NCI-H69 (cell line): Measurements from ENCODE around the gene ZC3H18.
"Not testable (repeated sequence)": the region's sequence is repeated elsewhere in the genome, so short reads cannot be mapped to it uniquely, and the experiment has no call there.

ENCODE experiments used
- DNase-seq: peaks from one replicate; lab custom pipeline; 2025; lab: John Stamatoyannopoulos, UW

Gene ZC3H18

DNA sequence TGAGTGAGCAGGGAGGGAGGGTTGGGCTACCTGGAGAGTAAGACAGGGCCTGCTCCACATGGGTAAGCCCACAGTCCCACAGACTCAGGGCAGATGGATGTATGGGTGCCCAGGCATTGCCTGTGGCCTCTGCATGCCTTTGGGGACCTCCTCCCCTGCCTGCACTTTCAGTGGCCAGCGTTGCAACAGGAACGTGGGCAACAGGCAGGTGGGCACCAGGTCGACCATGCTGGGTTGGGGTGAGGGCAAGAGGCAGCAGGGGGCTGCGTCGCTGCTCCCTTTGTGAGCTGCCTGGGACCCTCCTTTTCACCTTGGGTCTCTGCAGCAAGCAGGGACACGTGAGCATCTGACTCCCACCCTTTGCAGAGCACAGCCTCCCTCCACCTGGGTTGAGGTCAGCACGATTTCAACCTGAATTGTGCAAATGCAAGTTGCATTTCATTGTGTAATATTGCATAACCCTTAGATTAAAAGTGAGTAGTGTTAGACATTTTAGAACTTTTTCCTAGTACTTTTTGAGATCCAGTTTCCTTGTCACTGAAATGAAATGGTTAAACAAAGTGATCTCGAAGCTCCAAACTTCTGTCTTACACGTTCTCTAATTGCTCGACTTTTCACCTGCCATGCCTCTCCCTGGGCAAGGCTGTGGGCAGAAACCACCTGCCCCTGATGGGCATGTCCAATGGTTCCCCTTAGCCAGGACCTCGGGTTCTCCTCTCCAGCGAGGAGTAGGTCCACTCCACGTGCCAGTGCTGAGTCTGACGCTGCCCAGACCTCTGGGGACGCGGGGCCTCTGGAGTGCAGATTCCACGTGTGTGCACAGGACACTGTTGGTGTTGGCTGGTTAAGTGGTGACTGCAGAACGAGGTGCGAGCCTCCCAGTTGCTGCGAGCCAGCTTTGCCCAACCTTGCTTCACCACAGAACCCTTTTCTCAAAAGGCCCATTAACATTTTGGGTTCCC lies 35.3 kb downstream of the ZC3H18 start:
- DNase-seq: no peak

DNA sequence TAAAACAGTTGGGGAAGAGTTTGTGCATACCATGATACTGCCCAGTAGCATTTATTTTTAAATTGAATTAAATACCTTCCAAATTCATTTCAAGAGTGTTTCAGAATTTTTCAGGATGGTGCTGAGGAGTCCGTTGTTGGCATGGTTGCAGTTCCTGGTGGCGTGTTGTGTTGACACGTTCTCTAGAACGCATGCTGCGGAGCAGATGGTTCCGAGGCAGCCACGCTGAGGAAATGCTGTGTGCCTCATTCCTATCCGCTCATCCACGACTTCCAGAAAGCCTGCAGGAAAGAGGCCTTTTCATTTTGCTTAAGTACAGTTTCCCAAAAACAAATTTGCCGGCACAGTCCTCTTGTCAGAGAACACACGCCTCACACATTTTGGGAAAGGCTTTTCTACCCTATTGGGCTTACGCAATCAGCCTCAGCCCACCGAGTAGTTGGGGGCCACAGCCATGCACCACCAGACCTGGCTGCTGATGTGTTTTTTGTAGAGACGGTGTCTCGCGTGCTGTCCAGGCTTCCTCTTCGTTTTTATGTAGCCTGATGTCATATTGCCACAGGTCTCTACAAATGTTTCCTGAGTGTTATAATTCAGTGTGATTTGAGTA lies 36.0 kb downstream of the ZC3H18 start:
- no peak for DNase-seq

- DNase-seq: no peak
Measured at GRCh38 chr16:88608076-88608475, 37.9 kb downstream of the ZC3H18 start.

- DNase-seq: not testable (repeated sequence)
Measured at GRCh38 chr16:88609426-88609825, 39.2 kb downstream of the ZC3H18 start.

DNA sequence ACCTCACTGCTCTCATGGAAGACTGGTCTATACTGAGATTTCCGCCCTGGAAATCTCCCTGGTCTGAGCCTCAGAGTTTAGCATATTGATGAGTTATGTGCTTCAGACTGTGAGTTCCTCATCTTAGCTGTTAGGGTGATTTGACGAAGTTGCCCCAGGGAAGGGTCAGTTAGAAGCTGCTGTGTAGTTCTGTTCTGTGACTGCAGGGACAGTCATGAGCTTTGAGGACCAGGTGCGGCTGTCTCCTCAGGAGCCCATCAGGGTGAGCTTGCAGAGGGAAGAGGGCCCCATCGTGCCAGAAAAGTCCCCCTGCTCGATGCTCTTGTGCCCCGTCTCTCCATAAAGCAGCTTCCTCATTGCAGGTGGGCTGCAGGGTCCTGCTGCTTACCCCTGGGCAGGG lies 39.9 kb downstream of the ZC3H18 start:
- no peak for DNase-seq

- no peak for DNase-seq
Measured at GRCh38 chr16:88610909-88611812, 41.0 kb downstream of the ZC3H18 start.

DNA sequence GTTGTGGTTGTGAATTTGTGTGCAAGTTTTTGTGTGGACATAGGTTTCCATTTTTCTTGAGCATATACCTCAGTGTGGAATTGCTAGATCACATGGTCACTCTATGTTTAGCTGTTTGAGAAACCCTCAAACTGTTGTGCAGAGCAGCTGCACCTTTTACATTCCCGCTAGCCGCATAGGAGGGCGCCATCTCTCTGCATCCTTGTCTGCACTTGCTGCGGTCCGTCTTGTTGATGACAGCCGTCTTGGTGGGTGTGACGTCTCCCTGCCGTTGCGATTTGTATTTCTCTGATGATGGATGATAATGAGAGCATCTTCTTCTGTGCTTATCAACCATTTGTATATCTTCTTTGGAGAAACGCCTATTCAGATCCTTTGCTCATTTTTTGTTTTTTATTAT lies 43.1 kb downstream of the ZC3H18 start:
- no peak for DNase-seq

DNA sequence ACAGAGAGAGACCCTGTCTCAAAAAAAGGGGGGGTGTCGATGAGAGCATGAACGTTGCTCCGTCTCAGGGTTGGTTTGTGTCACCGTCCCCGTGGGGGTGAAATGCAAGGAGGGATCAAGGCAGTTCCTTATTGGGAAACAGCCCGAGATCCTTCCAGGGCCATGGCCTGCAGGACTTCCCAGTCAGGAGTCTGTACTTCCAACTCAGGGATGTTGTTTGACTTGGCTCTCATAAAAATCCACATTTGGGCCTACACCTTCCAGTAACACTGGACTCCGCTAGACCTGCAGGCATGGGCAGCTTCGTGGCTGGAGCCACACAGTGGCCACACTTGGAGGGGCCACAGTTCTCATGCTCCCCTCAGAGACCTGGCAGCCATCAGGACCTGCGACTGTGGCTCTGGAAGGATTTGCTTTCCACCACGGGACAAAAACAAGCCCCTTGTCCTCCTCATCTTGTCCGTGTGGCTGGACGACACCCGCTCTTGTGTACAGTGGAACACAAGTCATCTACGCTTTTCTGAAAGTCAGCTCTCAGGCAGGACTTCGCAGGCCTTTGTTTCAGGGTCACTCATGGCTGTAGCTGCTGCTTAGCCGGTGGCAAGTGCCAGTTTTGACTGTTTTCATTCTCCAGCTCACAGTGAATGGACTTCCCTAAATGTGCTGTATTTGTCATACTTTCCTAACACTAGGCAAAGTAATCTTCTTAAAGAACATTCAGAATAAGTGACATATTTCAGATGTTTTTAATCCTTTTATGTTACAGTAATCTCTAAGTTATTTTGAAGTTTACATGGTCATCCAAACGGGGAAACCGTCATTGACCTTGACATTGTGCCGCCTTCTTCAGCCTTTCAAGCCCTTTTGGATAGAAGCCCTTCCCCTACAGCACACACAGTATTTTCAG lies 44.0 kb downstream of the ZC3H18 start:
- DNase-seq: no peak

DNA sequence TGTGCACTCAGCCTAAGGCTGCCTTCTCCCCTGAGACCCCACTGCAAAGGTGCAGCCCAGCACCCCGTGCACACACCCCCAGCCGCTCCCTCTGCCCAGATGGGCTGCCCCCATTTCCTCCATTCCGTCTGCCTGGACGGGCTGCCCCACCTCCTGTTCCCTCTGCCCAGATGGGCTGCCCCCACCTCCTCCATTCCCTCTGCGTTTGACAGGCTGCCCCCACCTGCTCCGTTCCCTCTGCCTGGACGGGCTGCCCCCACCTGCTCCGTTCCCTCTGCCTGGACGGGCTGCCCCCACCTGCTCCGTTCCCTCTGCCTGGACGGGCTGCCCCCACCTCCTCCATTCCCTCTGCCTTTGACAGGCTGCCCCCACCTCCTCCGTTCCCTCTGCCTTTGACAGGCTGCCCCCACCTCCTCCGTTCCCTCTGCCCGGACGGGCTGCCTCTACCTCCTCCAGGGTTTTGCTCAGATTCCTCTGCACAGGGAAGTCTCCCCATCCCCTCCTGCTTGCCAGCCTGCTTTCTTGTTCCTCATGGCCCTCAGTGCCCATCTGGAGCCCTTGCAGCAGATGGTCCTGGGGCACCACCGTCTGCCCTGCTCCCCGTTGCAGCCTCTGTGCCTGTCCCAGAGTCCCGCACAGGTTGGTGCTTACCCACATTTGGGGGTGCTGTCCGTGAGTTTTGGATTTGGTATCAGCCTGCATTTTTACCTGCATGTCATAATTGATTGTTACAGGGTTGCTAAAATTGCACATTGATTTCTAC lies 44.8 kb downstream of the ZC3H18 start:
- no peak for DNase-seq

DNA sequence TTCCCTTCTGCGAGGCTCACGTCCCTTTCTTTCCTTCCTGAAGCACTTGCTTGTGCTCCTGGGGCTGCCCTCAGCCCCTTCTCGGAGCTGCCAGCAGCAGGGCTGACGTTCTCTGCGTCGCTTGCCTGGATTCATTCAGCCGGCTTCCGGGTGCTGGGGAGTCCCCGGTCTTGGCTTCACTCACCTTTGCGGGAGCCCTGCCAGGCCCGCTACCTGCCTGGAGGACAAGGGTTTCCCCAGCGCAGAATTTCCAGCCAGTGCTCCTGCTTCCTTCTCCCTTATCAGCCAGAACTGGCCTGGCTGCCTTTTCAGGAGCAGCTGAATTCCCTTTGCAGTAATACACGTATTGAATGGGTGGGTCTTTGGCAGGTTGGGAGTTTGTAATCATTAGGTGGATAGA lies 46.1 kb downstream of the ZC3H18 start:
- DNase-seq: no peak

DNA sequence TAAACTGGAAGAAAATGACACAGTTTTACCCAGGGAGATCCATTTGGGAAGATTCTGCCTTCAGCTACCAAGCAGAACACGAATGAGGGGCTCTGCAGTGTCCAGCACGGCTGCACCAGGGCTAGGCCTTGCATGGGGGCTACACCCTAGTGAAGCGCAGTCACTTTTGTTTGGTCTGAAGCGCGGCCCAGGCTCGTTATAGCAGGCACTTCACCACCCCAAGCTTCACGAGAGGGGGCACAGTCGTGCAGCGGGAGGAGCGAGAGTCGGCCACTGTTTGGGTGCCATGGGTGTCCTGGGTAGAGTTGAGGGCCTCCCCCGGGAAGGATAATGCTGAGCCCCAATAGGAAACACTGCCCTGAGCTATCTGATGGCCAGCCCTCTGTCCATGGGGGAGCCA lies 46.5 kb downstream of the ZC3H18 start:
- DNase-seq: no peak

- DNase-seq: peak; percentile 62
Measured at GRCh38 chr16:88617268-88618031, 47.2 kb downstream of the ZC3H18 start.

- DNase-seq: no peak
Measured at GRCh38 chr16:88618182-88618955, 48.2 kb downstream of the ZC3H18 start.

- no peak for DNase-seq
Measured at GRCh38 chr16:88618956-88619667, 48.9 kb downstream of the ZC3H18 start.

DNA sequence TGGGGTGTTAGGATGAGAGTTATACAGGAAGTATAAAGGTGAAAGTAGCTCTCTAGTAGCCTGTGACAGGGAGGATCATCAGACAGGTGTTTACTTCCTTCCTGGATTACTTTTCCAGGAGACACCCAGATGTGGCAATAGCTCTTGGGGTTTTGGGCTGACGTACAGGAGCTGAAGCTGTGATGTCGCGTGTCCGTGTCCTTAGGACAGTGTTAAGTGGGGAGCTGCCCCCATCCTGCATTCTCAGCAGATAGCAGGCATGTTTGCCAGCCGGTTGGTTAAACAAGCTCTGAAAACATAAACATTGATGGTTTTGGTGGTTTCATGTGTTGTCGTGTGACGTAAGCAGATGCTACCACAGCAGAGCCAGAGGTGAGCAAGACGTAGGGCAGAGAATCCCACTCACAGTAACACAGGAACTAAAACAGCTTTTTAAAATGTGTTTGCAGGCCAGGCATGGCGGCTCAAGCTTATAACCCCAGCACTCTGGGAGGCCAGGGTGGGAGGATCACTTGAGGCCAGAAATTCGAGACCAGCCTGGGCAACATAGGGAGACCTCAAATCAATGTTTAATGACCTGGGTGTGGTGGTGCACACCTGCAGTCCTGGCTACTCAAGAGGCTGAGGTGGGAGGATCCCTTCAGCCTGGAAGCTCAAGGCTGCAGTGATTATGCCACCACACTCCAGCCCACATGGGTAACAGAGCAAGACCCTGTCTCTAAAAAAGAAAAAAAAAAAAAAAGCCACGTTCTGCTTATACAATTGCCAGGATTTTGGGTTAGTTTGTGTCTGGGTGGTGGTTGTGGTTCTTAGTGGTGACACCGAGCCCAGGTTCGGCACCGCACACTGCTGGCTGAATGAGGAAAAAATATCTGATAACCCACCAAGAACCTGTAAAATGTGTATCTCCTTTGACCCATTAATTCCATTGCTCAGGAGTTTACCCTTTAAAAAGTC lies 49.9 kb downstream of the ZC3H18 start:
- DNase-seq: no peak

- no peak for DNase-seq
Measured at GRCh38 chr16:88622125-88622524, 51.9 kb downstream of the ZC3H18 start.

DNA sequence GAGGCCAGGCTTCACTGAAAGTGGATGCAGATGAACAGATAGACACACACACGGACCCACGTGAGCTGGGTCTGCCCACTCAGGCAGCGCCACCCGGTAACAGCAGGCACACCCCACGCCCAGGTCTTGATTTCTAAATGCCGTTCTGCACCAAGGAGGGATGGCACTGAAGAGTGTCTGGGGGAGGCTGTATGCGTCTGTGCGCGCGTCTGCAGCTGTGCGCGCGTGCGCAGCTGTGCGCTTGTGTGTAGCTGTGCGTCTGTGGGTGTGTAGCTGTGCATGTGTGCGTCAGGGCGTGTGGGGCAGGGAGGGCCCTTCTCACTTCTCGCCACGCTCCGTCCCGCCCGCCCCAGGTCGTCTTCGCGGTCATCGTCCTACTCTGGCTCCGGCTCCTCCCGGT lies 52.7 kb downstream of the ZC3H18 start:
- DNase-seq: no peak
